Right lobe of liver (tissue), 6 donors: ENCODE measurements around the gene GLYATL2. TPM values are rescaled to one million over a fixed set of nuclear protein-coding genes. Genes with fewer than 3 reads are reported as not detected.

Experiments used
- ATAC-seq, 4 donors: fragments of 200-7000 bp; cut with Tn5 transposase; one replicate each; pipeline ENCODE4 v1.9.1; 2020; ENCODE audit warnings: mild to moderate bottlenecking in 4 of 4, moderate library complexity in 4 of 4
- DNase-seq, 3 donors: peaks; one replicate each; pipeline ENCODE4 v3.0.0-alpha.2; 2020
- H3K27ac ChIP-seq, 3 donors: fragments of 200-600 bp; one replicate each; pipeline ENCODE4 v1.8.0; 2022
- H3K27me3 ChIP-seq, 2 donors: fragments of 200-600 bp; one replicate each; pipeline ENCODE4 v1.8.0; 2022
- H3K36me3 ChIP-seq, 4 donors: fragments of 200-600 bp; sonication (generic) in 1 of 4; one replicate each; pipeline versions ENCODE4 v1.5.1 to v1.8.0; 2017 to 2022; ENCODE audit warnings: control low read depth in 1 of 4
- H3K4me1 ChIP-seq, 4 donors: fragments of 200-600 bp; sonication (generic) in 1 of 4; one replicate each; pipeline versions ENCODE4 v1.5.1 to v1.8.0; 2017 to 2022; ENCODE audit warnings: control low read depth in 1 of 4
- H3K4me3 ChIP-seq, 3 donors: fragments of 200-600 bp; one replicate each; pipeline ENCODE4 v1.8.0; 2022
- H3K9me3 ChIP-seq, 4 donors: fragments of 200-600 bp; sonication (generic) in 1 of 4; one replicate each; pipeline versions ENCODE4 v1.5.1 to v1.8.0; 2017 to 2022; ENCODE audit warnings: control low read depth in 1 of 4
- POLR2A ChIP-seq: fragments of 450-650 bp; IDR thresholded peaks from one replicate; pipeline ENCODE4 v1.6.1; 2017; ENCODE audit warnings: antibody characterized with exemption, mild to moderate bottlenecking
- WGBS: methylation state at CpG from one replicate; pipeline ENCODE4 v1.1.6; 2018; ENCODE audit warnings: low coverage, low lambda C conversion rate; ENCODE audit not compliant: insufficient coverage; ENCODE audit errors: missing lambda C conversion rate; 5-methylcytosine and 5-hydroxymethylcytosine counted together
- intact Hi-C, 2 donors: fragments of 100-400 bp; cut with DNase I; formaldehyde crosslinking; loops; one replicate each; pipeline versions ENCODE4 v1.11.2 to v1.14.1; 2022
- total RNA-seq, 6 experiments: library from RNA; depleted of rRNA in 2 of 6; stranded (reverse); fragments of >200 nt in 2 of 6; fragmentation: NEBNext Ultra II Directional in 3 of 6; extraction: Animal tissue kit (Norgen Biotek cat#: 25700) in 3 of 6; gene quantifications; one replicate each; pipeline versions ENCODE4 v1.1.0 to v1.2.4, GENCODE V29; 2016 to 2023
- TF ChIP-seq, protein P1 (sequence below), 4 donors: fragments of 200-600 bp in 3 of 4; fragments of 450-650 bp in 1 of 4; IDR thresholded peaks; one replicate each; pipeline versions ENCODE4 v1.5.1 to v1.8.0; 2016 to 2022; ENCODE audit warnings: antibody characterized with exemption in 4 of 4, mild to moderate bottlenecking in 2 of 4
- donor health status: DM: no; HTN: yes; CAD: no.
- donor health status: DM: no; HTN: no; CAD: no.
- donor health status: DM: no; HTN: no; CAD: no.
- donor health status: DM: no; HTN: yes; CAD: no.
- donor health status: DM: no; HTN: yes; CAD: no.

Gene GLYATL2
- total RNA-seq, 6 experiments from 2014 or later, result not detected

DNA sequence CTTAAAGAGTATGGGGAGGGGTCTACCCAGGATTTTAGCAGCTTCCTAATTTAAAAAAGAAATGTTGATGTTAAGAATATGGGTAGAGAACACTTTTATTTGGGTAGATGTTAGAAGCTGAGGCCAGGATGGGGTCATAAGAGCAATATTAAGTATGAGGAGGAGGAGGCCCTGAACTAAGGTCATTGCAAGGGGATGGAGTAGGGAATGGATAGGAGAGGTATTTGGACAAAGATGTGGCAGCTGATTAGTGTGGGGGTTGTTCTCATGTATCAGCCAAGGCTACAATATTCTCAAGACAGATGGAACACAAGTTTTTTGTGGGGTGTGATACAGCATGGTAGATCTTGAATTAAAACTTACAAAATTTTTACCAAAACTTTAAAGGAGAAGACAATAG lies 35.7 kb upstream of the GLYATL2 start:
- Histone ChIP-seq H3K4me1 (peaks cover 0 to 12% (median 4%) of the 10 kb centered on the region in 4 donors), H3K27ac (no peak overlapping the region), H3K36me3 (no peaks in the 10 kb centered on the region), H3K27me3 (no peaks in the 10 kb centered on the region), H3K9me3 (no peaks in the 10 kb centered on the region), H3K4me3 (no peak overlapping the region)
- intact Hi-C loops, result no loop called here
- no peak for TF ChIP-seq POLR2A
- TF ChIP-seq, protein P1, sequence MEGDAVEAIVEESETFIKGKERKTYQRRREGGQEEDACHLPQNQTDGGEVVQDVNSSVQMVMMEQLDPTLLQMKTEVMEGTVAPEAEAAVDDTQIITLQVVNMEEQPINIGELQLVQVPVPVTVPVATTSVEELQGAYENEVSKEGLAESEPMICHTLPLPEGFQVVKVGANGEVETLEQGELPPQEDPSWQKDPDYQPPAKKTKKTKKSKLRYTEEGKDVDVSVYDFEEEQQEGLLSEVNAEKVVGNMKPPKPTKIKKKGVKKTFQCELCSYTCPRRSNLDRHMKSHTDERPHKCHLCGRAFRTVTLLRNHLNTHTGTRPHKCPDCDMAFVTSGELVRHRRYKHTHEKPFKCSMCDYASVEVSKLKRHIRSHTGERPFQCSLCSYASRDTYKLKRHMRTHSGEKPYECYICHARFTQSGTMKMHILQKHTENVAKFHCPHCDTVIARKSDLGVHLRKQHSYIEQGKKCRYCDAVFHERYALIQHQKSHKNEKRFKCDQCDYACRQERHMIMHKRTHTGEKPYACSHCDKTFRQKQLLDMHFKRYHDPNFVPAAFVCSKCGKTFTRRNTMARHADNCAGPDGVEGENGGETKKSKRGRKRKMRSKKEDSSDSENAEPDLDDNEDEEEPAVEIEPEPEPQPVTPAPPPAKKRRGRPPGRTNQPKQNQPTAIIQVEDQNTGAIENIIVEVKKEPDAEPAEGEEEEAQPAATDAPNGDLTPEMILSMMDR (IDR thresholded peaks at IDR 0.05), result no peak
- DNase-seq (no peak), ATAC-seq (peak in 2 of 4 donors; percentile 35 to 50)

DNA sequence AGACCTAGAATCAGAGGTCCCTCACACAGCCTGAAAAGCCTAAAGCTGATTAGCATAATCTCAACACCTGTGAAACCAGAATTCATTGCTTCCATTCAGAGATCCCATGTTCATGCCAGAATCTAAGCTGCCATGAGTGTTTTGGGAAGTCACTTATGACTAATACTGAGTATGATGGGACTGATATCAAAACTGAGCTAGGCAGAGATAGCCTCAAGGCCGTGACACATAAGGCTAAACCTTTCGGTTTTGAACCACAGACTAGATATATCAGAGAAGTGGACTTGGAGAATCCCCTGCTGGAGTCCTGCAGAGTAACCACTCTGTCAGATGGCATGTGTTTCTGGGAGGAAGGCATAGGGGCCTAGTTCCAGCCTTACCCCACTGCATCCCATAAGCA lies 23.1 kb upstream of the GLYATL2 start:
- WGBS, result 80% methylated on average over 2 of the region's 2 CpGs
- no peak for ATAC-seq
- TF ChIP-seq, protein P1 (IDR thresholded peaks at IDR 0.05), result no peak
- no peak for TF ChIP-seq POLR2A

DNA sequence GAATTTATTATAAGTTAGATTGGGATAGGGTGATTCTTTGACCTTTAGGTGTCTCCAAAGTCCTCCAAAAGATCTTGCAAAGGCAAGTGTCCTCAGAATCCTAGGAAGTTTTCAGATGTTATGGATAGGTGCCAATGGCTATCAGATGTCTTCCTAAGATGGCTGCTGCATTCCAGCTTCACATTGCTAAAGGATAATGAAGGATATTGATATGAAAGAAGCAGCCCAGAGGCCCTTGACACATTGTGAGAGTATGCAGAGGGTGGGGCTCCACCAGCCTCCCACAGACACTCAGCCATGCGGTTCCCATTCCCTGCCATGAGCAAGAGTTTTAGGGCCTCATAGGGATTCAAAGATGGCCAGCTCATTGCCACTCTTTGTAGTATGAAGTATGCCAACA lies 22.3 kb upstream of the GLYATL2 start:
- Histone ChIP-seq H3K4me1 (no peaks in the 10 kb centered on the region), H3K27ac (no peak overlapping the region), H3K36me3 (no peaks in the 10 kb centered on the region), H3K9me3 (no peaks in the 10 kb centered on the region), H3K27me3 (no peaks in the 10 kb centered on the region), H3K4me3 (no peak overlapping the region)
- intact Hi-C loops, result no loop called here
- DNase-seq (no peak), ATAC-seq (no peak)
- TF ChIP-seq, protein P1 (IDR thresholded peaks at IDR 0.05), result no peak
- no peak for TF ChIP-seq POLR2A
- 100% methylated on average over 1 of the region's 1 CpG for WGBS

More for the DNA sequence above, 23.1 kb upstream of the GLYATL2 start:
- intact Hi-C loops, result no loop called here
- Histone ChIP-seq H3K4me1 (no peaks in the 10 kb centered on the region), H3K27ac (no peak overlapping the region), H3K9me3 (no peaks in the 10 kb centered on the region), H3K4me3 (no peak overlapping the region), H3K36me3 (no peaks in the 10 kb centered on the region), H3K27me3 (no peaks in the 10 kb centered on the region)
- DNase-seq, result no peak

GRCh38 chr11:58864335-58864734 lies 19.8 kb upstream of the GLYATL2 start:
- H3K4me3 ChIP-seq, result no peak overlapping the region
- no peaks in the 10 kb centered on the region for H3K27me3 ChIP-seq
- TF ChIP-seq, protein P1 (IDR thresholded peaks at IDR 0.05), result no peak
- no peak for TF ChIP-seq POLR2A
- no peaks in the 10 kb centered on the region for H3K9me3 ChIP-seq
- WGBS, result 0% methylated on average over 1 of the region's 1 CpG
- H3K27ac ChIP-seq, result no peak overlapping the region
- no peaks in the 10 kb centered on the region for H3K36me3 ChIP-seq
- DNase-seq (no peak), ATAC-seq (no peak)
- no peaks in the 10 kb centered on the region for H3K4me1 ChIP-seq
- intact Hi-C loops, result no loop called here

GRCh38 chr11:58863697-58864096 lies 19.2 kb upstream of the GLYATL2 start:
- no peaks in the 10 kb centered on the region for H3K27me3 ChIP-seq
- ATAC-seq (no peak), DNase-seq (no peak)
- no CpG with 5 or more reads among the region's 1 CpG for WGBS
- H3K9me3 ChIP-seq, result no peaks in the 10 kb centered on the region
- intact Hi-C loops, result no loop called here
- H3K27ac ChIP-seq, result no peak overlapping the region
- no peaks in the 10 kb centered on the region for H3K36me3 ChIP-seq
- H3K4me3 ChIP-seq, result no peak overlapping the region
- no peak for TF ChIP-seq POLR2A
- H3K4me1 ChIP-seq, result no peaks in the 10 kb centered on the region
